Rectal smooth muscle tissue (tissue), 1 donor: ENCODE measurements around the gene SH3YL1.

Experiments
- H3K27ac ChIP-seq: one replicate; pipeline ENCODE4 v1.7.0; 2013; ENCODE audit warnings: low read depth, low read length, inconsistent platforms
- H3K27me3 ChIP-seq: one replicate; pipeline ENCODE4 v1.7.0; 2013; ENCODE audit warnings: low read length; ENCODE audit not compliant: control insufficient read depth, insufficient read depth
- H3K36me3 ChIP-seq: one replicate; pipeline ENCODE4 v1.7.0; 2013; ENCODE audit warnings: low read length; ENCODE audit not compliant: control insufficient read depth, insufficient read depth
- H3K4me1 ChIP-seq: one replicate; pipeline ENCODE4 v1.7.0; 2013; ENCODE audit warnings: low read length; ENCODE audit not compliant: control insufficient read depth, insufficient read depth
- H3K4me3 ChIP-seq: one replicate; pipeline ENCODE4 v1.7.0; 2013; ENCODE audit warnings: low read length
- H3K9ac ChIP-seq: one replicate; pipeline ENCODE4 v1.7.0; 2013; ENCODE audit warnings: low read length

Gene SH3YL1, protein sequence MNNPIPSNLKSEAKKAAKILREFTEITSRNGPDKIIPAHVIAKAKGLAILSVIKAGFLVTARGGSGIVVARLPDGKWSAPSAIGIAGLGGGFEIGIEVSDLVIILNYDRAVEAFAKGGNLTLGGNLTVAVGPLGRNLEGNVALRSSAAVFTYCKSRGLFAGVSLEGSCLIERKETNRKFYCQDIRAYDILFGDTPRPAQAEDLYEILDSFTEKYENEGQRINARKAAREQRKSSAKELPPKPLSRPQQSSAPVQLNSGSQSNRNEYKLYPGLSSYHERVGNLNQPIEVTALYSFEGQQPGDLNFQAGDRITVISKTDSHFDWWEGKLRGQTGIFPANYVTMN

DNA sequence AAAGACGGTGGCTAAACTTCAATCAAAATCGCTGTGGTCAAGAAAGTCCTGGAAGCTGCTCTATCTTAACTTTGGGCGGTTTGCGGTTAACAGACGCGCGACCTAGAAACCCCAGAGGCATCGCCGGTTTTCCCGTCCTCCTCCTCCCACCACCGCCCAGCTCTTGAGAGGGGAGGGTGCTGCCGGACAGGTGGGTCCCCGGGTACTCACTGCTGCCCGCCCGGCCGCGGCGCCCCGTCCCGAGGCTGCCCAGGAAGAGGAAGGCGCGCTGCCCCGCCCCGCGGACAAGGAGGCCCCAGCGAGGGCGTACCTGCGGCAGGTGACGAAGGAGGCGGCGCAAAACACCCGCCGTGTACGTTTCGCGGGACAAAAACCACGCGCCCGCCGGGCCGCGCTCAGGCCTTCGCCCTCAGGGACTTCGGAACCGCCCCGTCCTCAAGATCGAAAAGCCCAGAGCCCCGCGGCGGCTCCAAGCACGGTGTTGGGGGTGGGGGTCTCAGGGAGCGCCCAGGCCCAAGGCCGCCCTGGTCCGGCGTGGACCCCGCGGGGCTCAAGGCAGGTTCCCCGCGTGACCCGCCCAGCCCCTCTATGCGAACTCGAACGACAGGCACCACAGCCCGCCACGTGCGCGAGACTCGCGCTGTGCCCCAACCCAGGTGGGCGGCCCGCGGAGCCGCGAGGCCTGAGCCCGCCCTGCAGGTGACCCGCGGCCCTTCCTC lies at the start of gene SH3YL1:
Gene SH3YL1, minus strand, starts transcription at position 259 of the 719 bp plus-strand sequence. Its CDS starts 48 bp downstream, at position 211.
- Histone ChIP-seq H3K27ac (peak within 1 kb of the TSS; percentile 61), H3K4me3 (peak within 1 kb of the TSS; percentile 79), H3K36me3 (no peaks in the 10 kb centered on the region), H3K27me3 (no peaks in the 10 kb centered on the region), H3K9ac (peak within 1 kb of the TSS; percentile 60), H3K4me1 (peaks cover 7% of the 10 kb centered on the region)

DNA sequence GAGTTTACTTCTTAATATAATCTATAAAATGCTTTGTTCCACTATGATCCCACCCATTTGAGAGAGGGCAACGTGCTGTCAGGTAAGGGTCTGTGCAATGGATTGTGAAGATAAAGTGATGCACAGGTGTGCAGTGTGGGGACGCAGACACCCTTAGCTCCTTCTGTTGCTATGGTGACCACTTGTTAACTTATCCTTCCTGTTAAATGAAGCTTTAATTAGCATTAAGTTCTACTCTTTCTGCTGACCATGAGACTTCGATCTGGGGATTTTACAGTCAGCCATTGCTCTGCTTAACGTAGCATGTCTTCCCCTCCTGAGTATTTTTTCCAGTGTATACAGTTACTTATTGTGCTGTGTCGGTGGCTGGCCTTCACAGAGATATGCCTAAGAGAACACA lies 47.2 kb upstream of the SH3YL1 start:
- Histone ChIP-seq H3K4me3 (no peak overlapping the region), H3K27ac (no peak overlapping the region), H3K27me3 (no peaks in the 10 kb centered on the region), H3K9ac (no peak overlapping the region), H3K4me1 (no peaks in the 10 kb centered on the region), H3K36me3 (no peaks in the 10 kb centered on the region)

DNA sequence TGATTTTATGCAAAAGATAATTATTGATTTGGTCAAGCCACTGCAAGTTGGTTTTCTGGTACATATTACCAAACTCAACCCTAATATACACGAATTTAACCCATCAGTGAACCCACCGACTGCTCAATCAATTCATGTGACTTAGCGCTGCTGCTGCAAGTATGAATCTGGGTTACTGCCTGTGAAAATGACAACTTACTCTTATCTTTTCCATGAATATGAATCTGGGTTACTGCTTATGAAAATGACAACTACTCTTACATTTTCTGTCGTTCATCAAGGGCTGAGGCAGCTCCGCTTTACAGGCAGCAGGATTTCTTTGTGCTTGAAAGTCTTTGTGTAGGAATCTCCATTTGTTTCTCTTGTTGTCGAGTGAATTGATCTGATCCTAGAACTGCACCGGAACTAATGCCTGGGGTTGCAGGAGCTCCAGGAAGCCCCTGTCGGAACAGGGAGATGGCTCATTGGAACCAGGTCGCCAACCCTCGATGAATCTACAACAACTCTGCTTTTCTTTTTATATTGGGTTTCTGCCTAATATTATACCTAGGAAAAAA lies 46.2 kb upstream of the SH3YL1 start:
- Histone ChIP-seq H3K27ac (no peak overlapping the region), H3K27me3 (no peaks in the 10 kb centered on the region), H3K4me1 (no peaks in the 10 kb centered on the region), H3K36me3 (no peaks in the 10 kb centered on the region), H3K9ac (no peak overlapping the region), H3K4me3 (no peak overlapping the region)

DNA sequence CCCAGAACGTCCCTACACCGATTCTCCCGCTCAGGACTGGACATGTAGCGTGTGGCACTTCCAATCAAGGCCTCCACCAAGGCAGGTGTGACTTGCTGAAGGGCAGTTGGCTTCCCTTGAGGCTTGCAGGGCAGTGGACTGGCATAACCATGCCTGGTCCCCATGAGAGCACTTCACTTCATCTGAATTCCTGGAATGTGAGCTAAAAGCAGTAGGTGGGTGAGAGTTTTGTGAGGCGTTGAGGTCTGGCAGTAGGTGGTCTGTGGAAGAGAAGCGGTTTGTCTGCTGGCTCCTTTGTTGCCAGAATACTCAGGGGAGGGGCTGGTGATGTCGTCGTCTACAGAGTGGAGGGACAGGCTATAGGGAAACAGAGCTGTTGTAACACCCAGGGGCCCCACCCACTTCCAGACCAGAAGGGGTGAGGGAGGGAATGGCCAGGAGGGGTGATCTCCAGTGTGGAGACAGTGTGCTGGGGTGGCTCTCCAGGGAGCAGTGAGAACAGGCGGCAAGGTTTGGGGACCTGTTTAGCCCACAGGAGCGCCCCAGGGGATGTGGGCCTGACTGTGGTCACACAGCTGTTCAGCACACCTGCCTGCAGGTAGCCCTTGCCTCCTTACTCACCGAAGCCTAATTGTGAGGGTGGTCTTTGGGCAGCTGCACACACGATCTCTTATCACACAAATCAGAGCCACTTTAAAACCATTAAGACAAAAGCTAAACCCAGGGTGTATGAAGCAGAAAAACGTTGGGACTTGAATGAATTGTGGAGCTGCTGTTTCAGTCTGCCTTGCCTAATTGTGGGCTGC lies 45.5 kb upstream of the SH3YL1 start:
- Histone ChIP-seq H3K27ac (no peak overlapping the region), H3K9ac (no peak overlapping the region), H3K4me1 (no peaks in the 10 kb centered on the region), H3K4me3 (no peak overlapping the region), H3K27me3 (no peaks in the 10 kb centered on the region), H3K36me3 (no peaks in the 10 kb centered on the region)

DNA sequence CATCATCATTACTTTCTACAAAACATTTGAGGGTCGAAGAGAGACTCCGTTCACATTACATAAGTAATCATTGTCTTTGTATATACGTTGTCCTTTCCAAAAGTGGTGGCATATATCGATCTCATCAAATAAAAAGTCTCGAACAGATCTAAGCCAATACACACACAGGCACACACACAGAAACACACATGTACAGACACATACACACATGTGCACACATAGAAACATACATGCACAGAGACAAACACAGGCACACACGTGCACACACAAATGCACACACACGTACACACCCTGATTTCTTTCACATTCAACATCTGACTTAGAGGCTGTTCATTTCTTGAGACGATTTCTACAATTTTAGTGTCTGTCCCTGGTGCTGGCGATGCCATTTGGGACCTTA lies 41.5 kb upstream of the SH3YL1 start:
- no peaks in the 10 kb centered on the region for H3K27me3 ChIP-seq
- no peak overlapping the region for H3K27ac ChIP-seq
- no peaks in the 10 kb centered on the region for H3K4me1 ChIP-seq
- no peak overlapping the region for H3K9ac ChIP-seq
- no peaks in the 10 kb centered on the region for H3K36me3 ChIP-seq
- no peak overlapping the region for H3K4me3 ChIP-seq

DNA sequence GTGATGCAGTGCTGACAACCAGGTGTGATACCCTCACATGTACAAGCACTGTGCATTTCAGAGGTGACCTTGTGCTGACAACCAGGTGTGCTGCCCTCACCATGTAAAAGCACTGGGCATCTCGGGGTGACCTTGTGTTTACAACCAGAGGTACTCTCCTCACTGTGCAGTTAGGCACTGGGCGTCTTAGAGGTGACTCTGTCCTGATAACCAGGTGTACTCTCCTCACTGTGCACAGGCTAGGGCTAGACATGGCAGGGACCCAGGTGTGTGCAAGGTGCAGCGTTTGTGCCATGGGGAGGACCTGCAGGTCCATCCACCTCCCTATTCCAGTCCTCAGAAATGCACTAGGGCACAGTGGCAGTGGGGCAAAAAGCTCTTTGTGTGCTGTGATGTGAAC lies 32.5 kb upstream of the SH3YL1 start:
- H3K4me1 ChIP-seq = no peaks in the 10 kb centered on the region
- no peak overlapping the region for H3K27ac ChIP-seq
- no peak overlapping the region for H3K4me3 ChIP-seq
- no peak overlapping the region for H3K9ac ChIP-seq
- H3K27me3 ChIP-seq = no peaks in the 10 kb centered on the region
- H3K36me3 ChIP-seq = no peaks in the 10 kb centered on the region

DNA sequence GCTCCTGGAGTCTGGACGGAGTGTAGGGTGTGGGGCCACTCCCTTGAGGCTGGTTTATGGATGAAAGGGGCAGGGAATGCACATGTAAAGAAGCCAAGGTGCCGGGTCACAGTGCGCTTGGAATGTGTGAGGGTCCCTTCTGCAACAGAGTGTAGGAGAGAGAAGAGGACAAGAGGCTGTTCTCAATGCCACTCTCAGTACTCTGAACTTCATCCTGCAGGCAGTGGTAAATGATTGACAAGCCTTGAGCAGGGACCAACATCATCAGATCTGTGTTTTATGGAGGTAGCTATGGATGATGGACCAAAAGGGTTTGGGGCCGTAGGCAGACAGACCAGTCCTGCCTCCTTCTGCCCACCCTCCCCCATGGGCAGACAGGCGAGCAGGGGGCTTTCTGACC lies 31.3 kb upstream of the SH3YL1 start:
- no peak overlapping the region for H3K4me3 ChIP-seq
- no peak overlapping the region for H3K9ac ChIP-seq
- no peaks in the 10 kb centered on the region for H3K4me1 ChIP-seq
- H3K27me3 ChIP-seq = peaks cover under 1% of the 10 kb centered on the region
- H3K36me3 ChIP-seq = no peaks in the 10 kb centered on the region
- H3K27ac ChIP-seq = no peak overlapping the region

DNA sequence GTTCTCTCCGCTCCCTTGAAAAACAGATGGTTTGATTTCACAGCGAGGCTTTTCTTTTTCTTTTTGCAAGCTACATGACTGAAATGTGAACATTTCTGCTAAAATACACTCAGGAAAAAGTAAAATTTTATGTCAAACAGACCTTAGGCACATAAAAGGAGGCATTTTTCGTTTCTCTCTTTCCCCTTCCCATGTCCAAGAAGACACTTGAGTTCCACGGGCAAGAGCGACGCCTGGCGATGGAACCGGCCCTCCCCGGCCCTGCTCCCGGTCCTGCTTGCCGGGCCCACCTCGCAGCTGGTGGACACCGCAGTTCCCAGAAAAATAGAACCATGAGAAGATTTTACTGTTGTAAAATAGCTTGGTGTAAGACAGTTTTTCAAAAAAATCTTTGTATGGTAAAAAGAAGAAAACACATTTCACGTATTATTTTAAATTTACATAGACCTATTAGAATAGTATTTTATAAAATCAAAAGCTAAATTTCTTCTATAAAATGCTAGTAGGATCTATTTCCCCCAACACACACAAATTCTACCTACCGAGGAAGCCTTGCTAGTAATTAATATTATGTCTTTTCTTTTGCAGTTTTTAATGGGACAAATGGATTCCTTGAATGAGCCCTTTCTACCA lies 26.4 kb upstream of the SH3YL1 start:
- H3K36me3 ChIP-seq = no peaks in the 10 kb centered on the region
- no peak overlapping the region for H3K9ac ChIP-seq
- peaks cover 14% of the 10 kb centered on the region for H3K27me3 ChIP-seq
- H3K4me1 ChIP-seq = no peaks in the 10 kb centered on the region
- peak overlapping the region; percentile 64 for H3K4me3 ChIP-seq
- no peak overlapping the region for H3K27ac ChIP-seq

DNA sequence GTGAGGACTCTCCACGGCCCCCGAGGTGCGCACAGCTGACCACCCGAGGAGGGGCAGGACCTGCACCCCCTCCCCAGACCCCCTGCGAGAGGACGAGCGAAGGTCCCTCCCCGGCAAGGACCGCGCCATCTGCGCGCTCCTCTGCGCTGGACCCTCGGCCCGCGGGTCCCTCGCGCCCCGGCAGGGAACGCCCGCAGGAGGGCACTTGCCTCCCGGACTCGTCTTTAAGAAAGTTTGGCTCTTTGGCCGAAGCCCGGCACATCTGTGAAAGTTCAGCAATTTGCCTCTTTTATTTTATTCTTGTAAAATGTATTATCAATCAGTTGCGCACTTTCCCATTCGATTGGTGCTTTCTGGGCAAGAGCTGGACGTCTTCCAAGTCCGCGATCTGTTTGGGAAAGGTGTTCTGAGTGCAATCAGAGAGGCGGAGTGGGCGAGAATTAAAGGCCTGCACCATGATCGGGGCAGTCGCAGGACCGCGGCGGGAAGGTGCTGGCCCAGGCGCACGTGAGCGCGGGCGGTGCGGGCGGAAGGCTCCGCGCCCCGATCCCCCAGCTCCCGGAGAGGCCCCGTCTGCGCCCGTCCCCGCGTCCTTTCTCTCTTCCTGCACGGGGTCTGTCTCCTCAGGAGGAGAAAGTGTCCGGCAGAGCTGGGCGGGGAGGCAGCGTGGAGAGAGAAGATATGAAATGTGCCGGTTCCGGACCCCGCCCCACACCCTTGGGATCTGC lies 25.7 kb upstream of the SH3YL1 start:
- H3K27ac ChIP-seq = no peak overlapping the region
- H3K36me3 ChIP-seq = no peaks in the 10 kb centered on the region
- H3K4me3 ChIP-seq = peak overlapping the region; percentile 64
- H3K4me1 ChIP-seq = no peaks in the 10 kb centered on the region
- no peak overlapping the region for H3K9ac ChIP-seq
- H3K27me3 ChIP-seq = peaks cover 14% of the 10 kb centered on the region

DNA sequence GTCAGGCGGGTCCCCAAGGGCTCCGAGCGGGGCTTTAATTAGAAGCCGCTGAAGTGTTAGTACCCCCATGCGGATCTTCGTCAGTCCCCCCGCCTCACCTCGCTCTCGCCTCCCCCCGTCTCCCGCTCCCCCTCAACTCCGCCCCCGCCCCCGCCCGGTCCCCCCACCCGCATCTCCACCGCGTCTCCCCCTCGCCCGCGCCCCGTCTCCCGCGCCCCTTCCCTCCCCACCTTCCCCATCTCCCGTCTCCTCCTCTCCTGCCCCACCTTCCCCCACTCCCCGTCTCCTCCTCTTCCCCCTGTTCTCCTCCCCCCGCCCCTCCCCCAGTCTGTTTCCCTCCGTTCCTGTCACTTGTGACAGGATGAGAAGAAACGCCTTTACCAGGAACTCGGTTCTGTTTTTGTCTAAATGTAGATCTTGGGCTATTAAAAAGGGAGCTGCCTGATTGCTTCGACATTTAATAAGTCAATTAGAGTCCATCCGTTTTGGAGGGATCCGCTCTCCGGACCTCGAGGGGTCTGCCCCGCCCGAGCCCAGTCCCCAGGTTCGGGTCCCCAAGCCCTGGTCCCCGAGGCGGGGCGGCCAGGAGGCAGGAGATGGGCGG lies 25.0 kb upstream of the SH3YL1 start:
- no peak overlapping the region for H3K27ac ChIP-seq
- H3K4me1 ChIP-seq = no peaks in the 10 kb centered on the region
- H3K36me3 ChIP-seq = no peaks in the 10 kb centered on the region
- peak overlapping the region; percentile 64 for H3K4me3 ChIP-seq
- peaks cover 14% of the 10 kb centered on the region for H3K27me3 ChIP-seq
- no peak overlapping the region for H3K9ac ChIP-seq
